ENCODE results near the gene CITED4.

DNA sequence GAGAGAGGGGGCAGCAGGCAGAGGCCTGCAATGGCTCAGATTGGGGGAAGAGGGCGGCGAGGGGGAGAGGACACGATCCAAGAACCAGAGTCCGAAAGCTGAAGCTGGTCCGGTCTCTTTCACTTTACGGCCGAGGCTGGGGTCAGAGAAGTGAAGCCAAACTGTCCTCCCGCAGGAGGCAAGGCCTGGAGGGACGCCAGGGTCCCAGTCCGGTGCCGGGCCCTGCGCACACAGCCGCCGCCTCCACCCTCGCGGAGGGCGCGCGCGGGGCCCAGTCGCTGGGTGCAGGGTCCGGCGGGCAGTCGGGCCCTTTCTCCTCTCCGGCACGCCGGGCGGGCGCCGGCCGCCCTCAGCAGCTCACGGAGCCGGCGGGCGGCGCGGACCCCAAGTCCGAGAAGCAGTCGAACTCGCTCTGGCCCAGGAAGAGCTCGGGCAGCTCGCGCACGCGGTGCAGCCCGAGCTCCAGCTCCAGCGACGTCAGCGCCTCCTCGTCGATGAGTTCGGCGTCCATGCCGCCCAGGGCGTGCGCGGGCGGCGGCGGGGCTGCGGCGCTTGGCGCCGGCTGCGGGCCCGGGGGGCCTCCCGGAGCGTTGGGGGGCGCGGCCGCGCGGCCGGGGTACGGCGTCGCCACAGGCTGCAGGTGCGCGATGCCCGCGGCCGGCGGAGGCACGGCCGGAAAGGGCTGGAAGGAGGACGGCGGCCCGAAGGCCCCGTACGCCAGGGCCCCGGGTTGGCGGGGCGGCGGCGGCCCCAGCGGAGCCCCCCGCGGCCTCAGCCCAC, 749 bp downstream of the CITED4 start:
- TF ChIP-seq, protein P1, sequence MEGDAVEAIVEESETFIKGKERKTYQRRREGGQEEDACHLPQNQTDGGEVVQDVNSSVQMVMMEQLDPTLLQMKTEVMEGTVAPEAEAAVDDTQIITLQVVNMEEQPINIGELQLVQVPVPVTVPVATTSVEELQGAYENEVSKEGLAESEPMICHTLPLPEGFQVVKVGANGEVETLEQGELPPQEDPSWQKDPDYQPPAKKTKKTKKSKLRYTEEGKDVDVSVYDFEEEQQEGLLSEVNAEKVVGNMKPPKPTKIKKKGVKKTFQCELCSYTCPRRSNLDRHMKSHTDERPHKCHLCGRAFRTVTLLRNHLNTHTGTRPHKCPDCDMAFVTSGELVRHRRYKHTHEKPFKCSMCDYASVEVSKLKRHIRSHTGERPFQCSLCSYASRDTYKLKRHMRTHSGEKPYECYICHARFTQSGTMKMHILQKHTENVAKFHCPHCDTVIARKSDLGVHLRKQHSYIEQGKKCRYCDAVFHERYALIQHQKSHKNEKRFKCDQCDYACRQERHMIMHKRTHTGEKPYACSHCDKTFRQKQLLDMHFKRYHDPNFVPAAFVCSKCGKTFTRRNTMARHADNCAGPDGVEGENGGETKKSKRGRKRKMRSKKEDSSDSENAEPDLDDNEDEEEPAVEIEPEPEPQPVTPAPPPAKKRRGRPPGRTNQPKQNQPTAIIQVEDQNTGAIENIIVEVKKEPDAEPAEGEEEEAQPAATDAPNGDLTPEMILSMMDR (IDR thresholded peaks at IDR 0.05; ENCODE audit: insufficient read depth, low read depth, low read length), result no peak
- TF ChIP-seq EZH2 (IDR thresholded peaks at IDR 0.05; ENCODE audit: insufficient read depth, low read length), result no peak
